GM19240 (cell line): Measurements from ENCODE around the gene SLCO1B1.

Experiments used
- DNase-seq: peaks from one replicate; pipeline ENCODE4 v3.0.0; 2011; ENCODE audit warnings: low spot score; ENCODE audit not compliant: insufficient read length

SLCO1B1 gene

DNA sequence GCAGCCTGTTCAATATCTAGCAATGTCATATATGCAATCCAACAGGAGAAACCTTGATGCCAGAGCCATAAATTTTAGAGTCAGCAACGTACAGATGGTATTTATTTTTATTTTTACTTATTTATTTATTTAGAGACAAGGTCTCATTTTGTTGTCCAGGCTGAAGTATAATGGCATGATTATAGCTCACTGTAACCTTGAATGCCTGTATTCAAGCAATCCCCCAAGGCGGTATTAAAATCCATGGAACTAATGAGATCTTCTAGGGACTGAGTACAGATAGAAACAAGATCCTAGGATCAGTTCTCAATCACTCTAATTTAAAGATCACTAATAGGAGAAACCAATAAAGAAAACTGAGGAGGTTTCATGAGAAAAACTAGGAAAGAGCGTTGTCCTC is 89.3 kb downstream of the SLCO1B1 start:
- DNase-seq, result no peak

DNA sequence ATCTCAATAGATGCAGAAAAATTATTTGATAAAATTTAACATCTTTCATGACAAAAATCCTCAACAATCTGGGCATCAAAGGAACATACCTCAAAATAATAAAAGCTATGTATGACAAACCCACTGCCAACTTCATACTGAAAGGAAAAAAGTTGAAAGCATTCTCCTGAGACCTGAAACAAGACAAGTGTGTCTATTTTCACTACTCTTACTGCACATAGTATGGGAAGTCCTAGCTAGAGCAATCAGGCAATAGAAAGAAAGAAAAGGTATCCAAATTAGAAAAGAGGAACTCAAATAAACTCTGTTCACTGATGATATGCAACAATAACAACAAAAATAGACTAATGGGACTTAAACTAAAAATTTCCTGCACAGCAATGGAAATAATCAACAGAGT is 90.1 kb downstream of the SLCO1B1 start:
- no peak for DNase-seq

DNA sequence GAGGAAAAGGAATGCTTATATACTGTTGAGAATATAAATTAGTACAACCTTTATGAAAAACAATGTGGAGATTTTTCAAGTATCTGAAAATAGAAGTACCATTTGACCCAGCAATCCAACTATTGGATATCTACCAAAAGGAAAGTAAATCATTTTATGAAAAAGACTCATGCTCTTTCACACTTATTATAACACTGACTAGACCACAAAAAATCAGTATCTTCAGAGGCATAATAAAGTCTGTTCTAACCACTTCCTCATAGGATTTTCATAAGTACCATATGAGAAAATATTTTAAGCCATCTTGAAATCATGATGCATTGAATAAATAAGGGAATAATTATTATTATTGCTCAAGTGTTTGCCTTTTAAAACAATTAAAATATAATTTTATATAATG is 90.8 kb downstream of the SLCO1B1 start:
- no peak for DNase-seq

DNA sequence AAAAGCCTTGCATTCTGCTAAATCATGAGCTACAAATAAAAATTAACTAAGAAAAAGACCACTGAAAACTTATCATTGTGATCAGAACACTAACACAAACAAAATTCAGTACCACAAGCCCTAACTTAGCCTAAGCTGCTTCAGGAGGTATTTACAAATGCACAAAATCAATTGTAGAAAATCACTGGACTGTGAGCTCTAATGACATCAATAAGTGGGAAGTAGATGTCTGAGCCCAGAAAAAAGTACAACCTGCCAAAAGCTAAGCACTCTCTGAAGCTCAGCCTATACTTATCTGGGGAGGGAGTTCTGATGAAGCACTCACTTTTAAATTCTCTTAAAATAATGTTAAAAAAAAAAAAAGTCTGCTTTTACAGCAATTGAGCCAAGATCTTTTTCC is 92.9 kb downstream of the SLCO1B1 start:
- no peak for DNase-seq

DNA sequence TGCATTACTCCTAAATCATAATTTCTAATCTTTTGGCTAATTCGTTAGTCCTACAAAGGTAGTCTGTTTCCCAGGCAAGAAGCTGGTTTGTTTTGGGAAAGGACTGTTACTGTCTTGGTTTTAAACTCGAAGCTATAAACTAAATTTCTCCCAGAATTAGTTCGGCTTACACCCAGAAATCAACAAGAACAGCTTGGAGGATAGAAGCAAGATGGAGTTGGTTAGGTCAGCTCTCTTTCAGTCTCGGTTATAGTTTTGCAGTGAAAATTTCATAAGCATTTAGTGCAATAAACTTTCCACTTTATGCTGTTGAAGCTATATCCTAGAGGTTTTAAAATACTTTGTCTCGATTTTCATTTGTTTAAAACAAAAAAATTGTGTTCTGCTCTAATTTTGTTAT is 103.4 kb downstream of the SLCO1B1 start:
- no peak for DNase-seq

DNA sequence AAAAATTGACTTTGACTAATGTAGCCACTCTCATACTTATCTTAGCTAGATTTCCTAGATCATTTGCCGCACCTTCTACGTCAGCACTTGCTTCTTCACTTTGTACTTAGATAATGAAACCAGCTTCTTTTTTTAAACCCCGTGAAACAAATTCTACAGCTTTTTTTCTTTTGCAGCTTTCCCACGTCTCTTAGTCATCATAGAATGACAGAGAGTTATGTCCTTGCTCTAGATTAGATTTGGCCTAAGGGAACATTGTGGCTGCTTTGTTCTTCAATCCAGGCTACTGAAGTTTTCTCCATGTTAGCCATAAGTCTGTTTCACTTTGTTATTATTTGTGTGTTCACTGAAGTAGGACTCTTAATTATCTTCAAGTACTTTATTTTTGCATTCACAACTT is 108.9 kb downstream of the SLCO1B1 start:
- DNase-seq, result no peak

DNA sequence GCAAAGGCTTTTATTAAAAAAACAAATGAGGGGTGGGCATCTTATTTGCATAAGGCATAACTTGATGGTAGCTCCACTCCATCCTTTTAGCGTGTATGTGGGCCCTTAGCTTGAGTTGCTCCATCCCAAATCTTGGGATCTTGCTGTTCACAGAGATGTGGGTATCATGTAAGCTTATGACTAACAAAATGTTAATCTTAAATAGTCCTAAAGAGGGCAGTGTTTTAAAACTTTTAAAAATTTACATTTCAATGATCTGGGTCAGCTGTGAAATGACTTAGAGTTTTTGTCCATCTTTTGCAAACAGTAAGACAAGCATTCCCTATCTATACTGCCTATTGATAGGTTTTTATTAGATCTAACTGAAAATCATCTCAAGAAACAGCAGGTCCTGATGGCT is 117.7 kb downstream of the SLCO1B1 start:
- DNase-seq, result no peak

DNA sequence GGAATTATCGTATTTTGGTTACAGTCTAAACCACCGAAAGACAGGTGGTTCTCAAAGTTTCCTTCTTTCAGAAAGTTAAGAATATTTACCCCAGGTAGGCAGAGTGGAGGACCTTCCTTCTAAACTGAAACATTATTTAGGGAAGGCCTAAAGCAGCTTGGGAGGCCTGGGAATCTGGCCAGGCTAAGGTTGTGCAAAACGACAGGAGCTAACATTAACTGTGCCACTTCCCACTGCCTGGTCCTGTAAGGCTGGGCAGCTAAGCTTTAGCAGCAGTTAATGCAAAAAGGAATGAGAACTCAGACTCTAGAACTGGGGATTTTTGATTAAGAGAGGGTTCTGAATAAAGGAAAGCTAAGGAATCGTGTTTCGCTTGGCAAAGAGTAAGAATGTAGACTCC is 121.1 kb downstream of the SLCO1B1 start:
- DNase-seq, result no peak

DNA sequence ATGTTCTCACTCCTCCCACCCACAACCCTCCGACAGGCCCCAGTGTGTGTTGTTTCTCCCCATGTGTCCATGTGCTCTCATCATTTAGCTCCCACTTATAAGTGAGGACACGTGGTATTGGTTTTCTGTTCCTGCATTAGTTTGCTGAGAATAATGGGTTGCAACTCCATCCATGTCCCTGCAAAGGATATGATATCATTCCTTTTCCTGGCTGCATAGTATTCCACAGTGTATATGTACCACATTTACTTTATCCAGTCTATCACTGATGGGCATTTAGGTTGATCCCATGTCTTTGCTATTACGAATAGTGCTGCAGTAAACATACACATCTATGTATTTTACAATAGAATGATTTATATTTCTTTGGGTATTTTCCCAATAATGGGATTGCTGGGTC is 126.2 kb downstream of the SLCO1B1 start:
- DNase-seq, result no peak

DNA sequence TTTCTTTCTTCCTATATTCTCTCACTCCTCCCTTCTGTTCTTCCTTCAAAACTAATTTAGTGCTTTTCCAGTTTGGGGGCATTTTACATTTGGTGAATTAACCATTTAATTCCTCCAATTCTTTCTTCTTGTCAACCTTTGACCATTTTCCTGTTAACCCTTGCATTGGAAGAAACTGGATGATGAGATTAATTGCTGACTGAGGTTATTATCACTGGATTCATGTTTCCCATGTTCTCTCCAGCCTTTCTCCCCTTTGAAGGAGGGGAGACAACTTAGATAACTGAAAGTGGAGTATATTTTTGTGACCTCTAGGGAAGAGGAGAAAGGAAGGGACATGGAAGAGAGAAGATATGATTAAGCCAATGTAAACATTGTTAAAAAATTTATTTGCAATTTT is 133.2 kb downstream of the SLCO1B1 start:
- DNase-seq, result no peak

DNA sequence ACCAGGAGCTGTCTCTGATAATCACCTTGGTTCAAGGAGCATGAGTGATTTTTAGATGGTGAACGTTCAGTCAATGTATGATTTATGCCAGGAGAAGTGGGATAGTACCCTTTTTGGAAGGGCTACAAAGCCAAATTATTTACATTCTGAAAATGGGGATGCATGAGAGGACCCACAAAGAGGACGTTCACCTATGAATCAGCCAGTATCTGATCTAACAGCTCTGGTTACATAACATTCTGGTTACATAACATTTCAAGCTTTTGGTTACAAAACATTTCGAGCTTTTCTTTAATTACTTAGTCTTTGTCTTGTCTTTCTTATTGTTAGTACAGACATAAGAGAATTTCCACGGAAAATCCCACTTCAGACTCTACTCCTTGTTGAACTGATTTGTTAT is 134.9 kb downstream of the SLCO1B1 start:
- DNase-seq, result no peak

DNA sequence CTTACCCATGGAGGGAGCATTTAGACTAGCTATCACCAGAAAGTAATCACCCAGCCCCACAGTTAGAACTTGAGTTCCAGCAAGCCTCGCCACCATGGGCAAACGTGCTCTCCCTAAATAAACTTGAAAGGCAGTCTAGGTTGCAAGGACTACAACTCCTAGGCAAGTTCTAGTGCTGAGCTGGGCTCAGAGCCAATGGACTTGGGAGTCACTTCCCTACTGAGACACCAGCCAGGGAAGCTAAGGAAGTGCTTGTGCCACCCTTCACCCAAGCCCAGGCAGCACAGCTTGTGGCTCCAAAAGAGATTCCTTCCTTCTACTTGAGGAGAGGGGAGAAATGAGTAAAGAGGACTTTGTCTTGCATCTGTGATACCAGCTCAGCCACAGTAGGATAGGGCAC is 145.8 kb downstream of the SLCO1B1 start:
- no peak for DNase-seq
